Measurements from ENCODE around the gene MTURN. TPM values are rescaled to one million over a fixed set of nuclear protein-coding genes. Genes with fewer than 3 reads are reported as not detected.

MTURN gene
- total RNA-seq: 18.8 and 19.7 TPM in 2 replicates

GRCh38 chr7:30134611-30135300 lies at the start of gene MTURN:
TSS of gene MTURN (plus strand) at chr7:30134986. CDS start at chr7:30135137, 151 bp downstream.

Other genes with a start within 250 kb of the MTURN start
- gene SCRN1, start 145.2 kb upstream of the MTURN start, total RNA-seq: 84.0 and 87.3 TPM in 2 replicates
- 17.6 and 25.4 TPM in 2 replicates for gene FKBP14, start 108.3 kb upstream of the MTURN start, total RNA-seq
- 5.2 and 7.1 TPM in 2 replicates for gene PLEKHA8, start 106.6 kb upstream of the MTURN start, total RNA-seq
- gene ZNRF2, start 149.6 kb downstream of the MTURN start, total RNA-seq: 2.6 and 4.3 TPM in 2 replicates